Ishikawa (cell line): Measurements from ENCODE around the gene PJA2.

Source experiments
- CEBPB ChIP-seq: IDR thresholded peaks from 2 replicates; pipeline ENCODE4 v1.6.1; 2012
- CREB1 ChIP-seq: IDR thresholded peaks from 2 replicates; pipeline ENCODE4 v1.6.1; 2012; ENCODE audit warnings: low read depth
- EGR1 ChIP-seq: IDR thresholded peaks from 2 replicates; pipeline ENCODE4 v1.6.1; 2012
- EP300 ChIP-seq: IDR thresholded peaks from 2 replicates; pipeline ENCODE4 v1.6.1; 2012; ENCODE audit warnings: borderline replicate concordance
- FOXM1 ChIP-seq: IDR thresholded peaks from 2 replicates; pipeline ENCODE4 v1.6.1; 2012; ENCODE audit warnings: low read depth, borderline replicate concordance
- MAX ChIP-seq: IDR thresholded peaks from 2 replicates; pipeline ENCODE4 v1.6.1; 2012
- NFIC ChIP-seq: IDR thresholded peaks from 2 replicates; pipeline ENCODE4 v1.6.1; 2012
- RAD21 ChIP-seq: IDR thresholded peaks from 2 replicates; pipeline ENCODE4 v1.6.1; 2012; ENCODE audit warnings: low read depth
- REST ChIP-seq: IDR thresholded peaks from 2 replicates; pipeline ENCODE4 v1.6.1; 2012; ENCODE audit warnings: low read depth, mild to moderate bottlenecking
- TAF1 ChIP-seq: IDR thresholded peaks from 2 replicates; pipeline ENCODE4 v1.6.1; 2012; ENCODE audit warnings: low read depth, mild to moderate bottlenecking
- TCF12 ChIP-seq: IDR thresholded peaks from 2 replicates; pipeline ENCODE4 v1.6.1; 2012; ENCODE audit warnings: low read depth
- TEAD4 ChIP-seq: IDR thresholded peaks from 2 replicates; pipeline ENCODE4 v1.6.1; 2012
- USF1 ChIP-seq: IDR thresholded peaks from 2 replicates; pipeline ENCODE4 v1.6.1; 2012
- YY1 ChIP-seq: IDR thresholded peaks from 2 replicates; pipeline ENCODE4 v1.6.1; 2012; ENCODE audit warnings: low read depth
- ZBTB7A ChIP-seq: IDR thresholded peaks from 2 replicates; pipeline ENCODE4 v1.6.1; 2012; ENCODE audit warnings: low read depth

PJA2 gene

GRCh38 chr5:109404428-109404960 lies 5.3 kb downstream of the PJA2 start:
- TF ChIP-seq TAF1 (no peak), USF1 (no peak), TEAD4 (no peak), EGR1 (no peak), REST (no peak), ZBTB7A (no peak), RAD21 (no peak), YY1 (no peak), EP300 (no peak), MAX (no peak), NFIC (no peak), FOXM1 (no peak), CREB1 (no peak), CEBPB (no peak), TCF12 (no peak)

GRCh38 chr5:109403469-109403868 lies 6.3 kb downstream of the PJA2 start:
- TF ChIP-seq CREB1 (no peak), NFIC (no peak), RAD21 (no peak), ZBTB7A (no peak), EGR1 (no peak), TAF1 (no peak), YY1 (no peak), TCF12 (no peak), REST (no peak), FOXM1 (no peak), MAX (no peak), EP300 (no peak), CEBPB (no peak), USF1 (no peak), TEAD4 (no peak)

- TF ChIP-seq NFIC (no peak), YY1 (no peak), RAD21 (no peak), TEAD4 (no peak), FOXM1 (no peak), EGR1 (no peak), CEBPB (no peak), MAX (no peak)
Observed at GRCh38 chr5:109399092-109399759, 10.5 kb downstream of the PJA2 start.

- TF ChIP-seq ZBTB7A, result no peak
- TF ChIP-seq YY1, result no peak
- TF ChIP-seq EP300, result no peak
- TF ChIP-seq EGR1, result no peak
- TF ChIP-seq TCF12, result no peak
- TF ChIP-seq MAX, result no peak
- TF ChIP-seq RAD21, result no peak
- no peak for TF ChIP-seq FOXM1
- no peak for TF ChIP-seq REST
- no peak for TF ChIP-seq TAF1
- TF ChIP-seq CREB1, result no peak
- TF ChIP-seq CEBPB, result no peak
- TF ChIP-seq TEAD4, result no peak
- TF ChIP-seq NFIC, result no peak
- no peak for TF ChIP-seq USF1
Observed at GRCh38 chr5:109396965-109397364, 12.8 kb downstream of the PJA2 start.
